ENCODE results near the gene PCDHGB2.
"Not testable (repeated sequence)": the region's sequence is repeated elsewhere in the genome, so short reads cannot be mapped to it uniquely, and the experiment has no call there.

The PCDHGB2 gene

GRCh38 chr5:141398608-141399007 lies 38.8 kb downstream of the PCDHGB2 start:
- TF ChIP-seq JUND (IDR thresholded peaks at IDR 0.05; ENCODE audit: low read depth), result no peak
- in situ Hi-C loops (cut with HindIII; ENCODE audit: low pct_unique_long_range_greater_than_20kb, low sequenced_read_pairs), result no loop called here
- no peak for DNase-seq (ENCODE audit: low read depth in 1 of 2, low spot score in 1 of 2)

GRCh38 chr5:141399555-141400258 lies 39.9 kb downstream of the PCDHGB2 start:
- no peak for TF ChIP-seq JUND (IDR thresholded peaks at IDR 0.05; ENCODE audit: low read depth)
- in situ Hi-C loops (cut with HindIII; ENCODE audit: low pct_unique_long_range_greater_than_20kb, low sequenced_read_pairs), result no loop called here

GRCh38 chr5:141402553-141403243 lies 42.9 kb downstream of the PCDHGB2 start, which contains the start of gene PCDHGA9:
PCDHGA9 (plus strand) TSS chr5:141402778; CDS start chr5:141402953, 175 bp downstream.
- DNase-seq (ENCODE audit: low read depth in 1 of 2, low spot score in 1 of 2), result no peak
- no peak for TF ChIP-seq JUND (IDR thresholded peaks at IDR 0.05; ENCODE audit: low read depth)
- in situ Hi-C loops (cut with HindIII; ENCODE audit: low pct_unique_long_range_greater_than_20kb, low sequenced_read_pairs), result no loop called here

More at GRCh38 chr5:141399555-141400258, 39.9 kb downstream of the PCDHGB2 start:
- no peak for DNase-seq (ENCODE audit: low read depth in 1 of 2, low spot score in 1 of 2)

GRCh38 chr5:141403387-141403786 lies 43.6 kb downstream of the PCDHGB2 start:
- in situ Hi-C loops (cut with HindIII; ENCODE audit: low pct_unique_long_range_greater_than_20kb, low sequenced_read_pairs), result no loop called here
- no peak for DNase-seq (ENCODE audit: low read depth in 1 of 2, low spot score in 1 of 2)
- no peak for TF ChIP-seq JUND (IDR thresholded peaks at IDR 0.05; ENCODE audit: low read depth)

- in situ Hi-C loops (cut with HindIII; ENCODE audit: low pct_unique_long_range_greater_than_20kb, low sequenced_read_pairs); DNase-seq (ENCODE audit: low read depth in 1 of 2, low spot score in 1 of 2): not testable (repeated sequence)
Measured at GRCh38 chr5:141407790-141408505, 48.2 kb downstream of the PCDHGB2 start, which contains the start of gene PCDHGB6. PCDHGB6 (plus strand) TSS chr5:141408021; CDS start chr5:141408203, 182 bp downstream.

- in situ Hi-C loops (cut with HindIII; ENCODE audit: low pct_unique_long_range_greater_than_20kb, low sequenced_read_pairs), result no loop called here
- DNase-seq (ENCODE audit: low read depth in 1 of 2, low spot score in 1 of 2), result no peak
- no peak for TF ChIP-seq JUND (IDR thresholded peaks at IDR 0.05; ENCODE audit: low read depth)
Measured at GRCh38 chr5:141409598-141410306, 50.0 kb downstream of the PCDHGB2 start.

- TF ChIP-seq JUND (IDR thresholded peaks at IDR 0.05; ENCODE audit: low read depth), result no peak
- DNase-seq (ENCODE audit: low read depth in 1 of 2, low spot score in 1 of 2), result no peak
- in situ Hi-C loops (cut with HindIII; ENCODE audit: low pct_unique_long_range_greater_than_20kb, low sequenced_read_pairs), result no loop called here
Measured at GRCh38 chr5:141411575-141411974, 51.8 kb downstream of the PCDHGB2 start.

Measured in T47D (cell line).